Activated CD4-positive, CD25-positive, alpha-beta regulatory T cell treated with anti-CD3 and anti-CD28 coated beads, Interleukin-2, amount 50 U/mL, for 24 hours (primary cell): ENCODE results near the gene MYO10.
"Not testable (repeated sequence)": the region's sequence is repeated elsewhere in the genome, so short reads cannot be mapped to it uniquely, and the experiment has no call there.

Experiments
- ATAC-seq, 2 donors: fragments of 150-1000 bp; cut with Tn5 transposase; one replicate each; pipeline ENCODE4 v1.10.0; 2021; ENCODE audit warnings: mild to moderate bottlenecking in 1 of 2, moderate library complexity in 1 of 2

MYO10 gene

GRCh38 chr5:16936150-16936988, at the start of gene MYO10:
TSS of gene MYO10 (minus strand) at chr5:16936288. CDS start at chr5:16935808, 480 bp downstream.
- ATAC-seq = peak; percentile 55 to 58

GRCh38 chr5:16985304-16985703, 49.2 kb upstream of the MYO10 start:
- not testable (repeated sequence) for ATAC-seq

GRCh38 chr5:16983972-16984371, 47.9 kb upstream of the MYO10 start:
- ATAC-seq = no peak

- ATAC-seq = no peak
These were observed 47.0 kb upstream of the MYO10 start for GRCh38 chr5:16983022-16983639.

GRCh38 chr5:16981700-16982099, 45.6 kb upstream of the MYO10 start:
- ATAC-seq = no peak

- no peak for ATAC-seq
These were observed 44.9 kb upstream of the MYO10 start for GRCh38 chr5:16980983-16981382.

GRCh38 chr5:16978296-16978695, 42.2 kb upstream of the MYO10 start:
- no peak for ATAC-seq

GRCh38 chr5:16976625-16977008, 40.5 kb upstream of the MYO10 start:
- ATAC-seq = no peak

GRCh38 chr5:16975950-16976624, 40.0 kb upstream of the MYO10 start:
- ATAC-seq = no peak

- no peak for ATAC-seq
These were observed 38.9 kb upstream of the MYO10 start for GRCh38 chr5:16974981-16975380.

GRCh38 chr5:16970826-16971225, 34.7 kb upstream of the MYO10 start:
- no peak for ATAC-seq

GRCh38 chr5:16970260-16970659, 34.2 kb upstream of the MYO10 start:
- no peak for ATAC-seq

GRCh38 chr5:16965581-16965980, 29.5 kb upstream of the MYO10 start:
- no peak for ATAC-seq

- ATAC-seq = no peak
These were observed 27.7 kb upstream of the MYO10 start for GRCh38 chr5:16963821-16964220.

- no peak for ATAC-seq
These were observed 25.0 kb upstream of the MYO10 start for GRCh38 chr5:16961131-16961530.

GRCh38 chr5:16957304-16958196, 21.5 kb upstream of the MYO10 start:
- no peak for ATAC-seq

GRCh38 chr5:16953729-16954128, 17.6 kb upstream of the MYO10 start:
- ATAC-seq = no peak

- ATAC-seq = no peak
These were observed 17.0 kb upstream of the MYO10 start for GRCh38 chr5:16952968-16953671.

- no peak for ATAC-seq
These were observed 10.6 kb upstream of the MYO10 start for GRCh38 chr5:16946725-16947124.

- no peak for ATAC-seq
These were observed 8.9 kb upstream of the MYO10 start for GRCh38 chr5:16944816-16945562.
